Measurements from ENCODE around the gene POLR3G.

POLR3G gene

DNA sequence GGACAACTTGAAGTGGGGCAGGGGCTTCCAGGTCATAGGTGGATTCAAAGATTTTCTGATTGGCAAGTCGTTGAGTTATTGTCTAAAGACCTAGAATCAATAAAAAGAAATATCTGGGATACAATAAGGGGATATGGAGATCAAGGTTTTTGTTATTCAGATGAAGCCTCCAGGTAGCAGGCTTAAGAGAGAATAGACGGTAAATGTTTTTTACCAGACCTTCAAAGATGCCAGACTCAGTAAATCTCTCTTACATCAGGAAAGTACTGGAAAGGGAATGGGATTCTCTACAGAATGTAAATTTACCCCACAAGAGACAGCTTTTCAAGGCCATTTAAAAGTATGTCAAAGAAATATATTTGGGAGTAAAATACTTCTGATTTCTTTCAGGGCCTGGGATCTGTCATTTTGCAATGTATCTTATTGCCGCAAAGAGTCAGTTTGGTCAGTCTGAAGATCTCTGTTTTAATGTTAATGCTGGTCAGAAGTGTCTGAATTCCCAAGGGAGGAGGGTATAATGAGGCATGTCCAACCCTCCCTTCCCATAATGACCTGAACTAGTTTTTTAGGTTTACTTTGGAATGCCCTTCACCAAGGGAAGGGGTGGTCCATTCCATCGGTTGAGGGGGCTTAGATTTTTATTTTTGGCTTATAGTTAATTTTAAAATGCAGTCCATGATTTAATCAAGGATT is 68.3 kb downstream of the POLR3G start:
- H3K4me1 ChIP-seq (ENCODE audit: insufficient read depth, low read length): peaks cover 30% of the 10 kb centered on the region; the same call in 1 of the 2 replicates
- H3K36me3 ChIP-seq (ENCODE audit: insufficient read depth, low read depth, low read length): no peaks in the 10 kb centered on the region
- peak overlapping the region; percentile 37 for H3K4me3 ChIP-seq (ENCODE audit: low read length)
- H3K9ac ChIP-seq (ENCODE audit: low read depth, low read length): no peak overlapping the region
- H3K27me3 ChIP-seq (ENCODE audit: insufficient read depth, low read length): no peaks in the 10 kb centered on the region
- peak overlapping the region; percentile 62 for H3K27ac ChIP-seq (ENCODE audit: low read length)
- H3K9me3 ChIP-seq (ENCODE audit: insufficient read depth, low read depth, low read length): no peaks in the 10 kb centered on the region

DNA sequence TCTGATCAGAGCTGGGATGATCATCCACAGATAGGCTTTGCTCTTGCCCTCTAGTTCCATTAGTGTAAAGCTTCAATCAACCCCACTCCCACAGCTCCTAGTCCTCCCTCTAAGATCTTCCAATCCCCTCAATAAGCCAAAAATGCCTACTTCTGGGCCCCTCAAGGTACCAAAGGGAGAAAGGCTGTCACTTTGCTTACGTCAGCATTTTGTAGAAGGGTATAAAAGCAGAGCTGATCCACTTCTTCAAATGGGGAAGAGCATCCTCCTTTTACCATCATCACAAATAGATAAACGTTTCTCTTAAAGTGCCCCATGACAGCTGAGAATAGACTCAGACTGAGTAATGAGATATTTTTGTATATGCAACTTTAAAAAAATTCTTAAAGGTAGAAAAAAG is 70.8 kb downstream of the POLR3G start:
- Histone ChIP-seq H3K9me3 (ENCODE audit: insufficient read depth, low read depth, low read length) (no peaks in the 10 kb centered on the region), H3K27ac (ENCODE audit: low read length) (no peak overlapping the region), H3K36me3 (ENCODE audit: insufficient read depth, low read depth, low read length) (no peaks in the 10 kb centered on the region), H3K9ac (ENCODE audit: low read depth, low read length) (no peak overlapping the region), H3K4me1 (ENCODE audit: insufficient read depth, low read length) (peaks cover 30% of the 10 kb centered on the region; the same call in 1 of the 2 replicates), H3K4me3 (ENCODE audit: low read length) (no peak overlapping the region), H3K27me3 (ENCODE audit: insufficient read depth, low read length) (no peaks in the 10 kb centered on the region)

DNA sequence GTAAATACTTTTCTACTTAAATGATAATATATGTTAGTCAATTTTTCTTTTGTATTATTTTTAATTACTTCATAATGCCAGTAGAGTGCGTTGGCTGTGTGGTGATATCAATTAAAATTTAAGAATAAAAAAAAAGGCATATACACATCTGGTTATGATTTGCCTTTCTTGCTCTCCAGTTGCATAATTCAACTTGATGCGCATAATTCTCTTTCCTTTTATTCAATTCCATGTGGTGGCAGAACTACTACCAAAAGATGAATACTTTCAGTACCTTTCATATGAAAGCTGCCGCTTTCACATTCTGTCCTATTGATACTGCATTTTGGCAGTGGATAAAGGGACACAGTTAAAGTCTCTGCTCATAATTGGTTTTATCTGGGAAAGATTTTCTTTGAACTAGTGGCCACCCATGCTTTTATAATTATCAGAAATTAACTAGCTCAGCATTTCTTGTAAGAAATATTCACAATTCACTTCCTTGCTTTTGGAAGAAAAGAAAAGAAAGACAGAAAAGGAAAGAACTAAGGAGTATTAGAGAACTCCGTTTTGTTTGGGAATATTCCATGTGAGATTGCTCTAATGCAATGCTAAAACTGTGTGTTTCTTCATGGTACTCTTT is 71.7 kb downstream of the POLR3G start:
- H3K27ac ChIP-seq (ENCODE audit: low read length): no peak overlapping the region
- H3K9ac ChIP-seq (ENCODE audit: low read depth, low read length): no peak overlapping the region
- peaks cover 30% of the 10 kb centered on the region; the same call in 1 of the 2 replicates for H3K4me1 ChIP-seq (ENCODE audit: insufficient read depth, low read length)
- H3K4me3 ChIP-seq (ENCODE audit: low read length): no peak overlapping the region
- H3K36me3 ChIP-seq (ENCODE audit: insufficient read depth, low read depth, low read length): no peaks in the 10 kb centered on the region
- H3K27me3 ChIP-seq (ENCODE audit: insufficient read depth, low read length): no peaks in the 10 kb centered on the region
- H3K9me3 ChIP-seq (ENCODE audit: insufficient read depth, low read depth, low read length): no peaks in the 10 kb centered on the region

DNA sequence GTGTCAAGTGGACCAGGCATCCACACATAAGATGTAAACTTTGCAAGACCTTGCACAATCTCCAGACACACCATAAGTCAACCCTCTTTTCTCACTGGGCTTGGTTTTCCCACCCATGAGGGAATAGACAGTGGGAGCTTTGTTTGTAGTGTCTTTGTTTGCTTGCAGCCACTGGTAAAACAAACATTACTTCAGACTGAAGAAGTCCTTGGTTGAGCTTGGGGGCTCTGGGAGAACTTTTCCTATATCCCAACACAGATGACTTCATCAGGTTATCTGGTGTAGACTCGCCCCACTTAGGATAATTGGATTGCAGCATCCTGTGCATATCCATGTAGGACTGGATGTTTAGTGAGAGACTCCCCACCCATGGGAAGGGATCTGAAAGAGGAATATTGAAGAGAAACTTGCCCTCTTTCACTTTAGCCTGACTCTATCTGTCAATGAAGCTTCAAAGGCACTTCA is 72.4 kb downstream of the POLR3G start:
- H3K27me3 ChIP-seq (ENCODE audit: insufficient read depth, low read length): no peaks in the 10 kb centered on the region
- no peak overlapping the region for H3K4me3 ChIP-seq (ENCODE audit: low read length)
- H3K9me3 ChIP-seq (ENCODE audit: insufficient read depth, low read depth, low read length): no peaks in the 10 kb centered on the region
- no peak overlapping the region for H3K9ac ChIP-seq (ENCODE audit: low read depth, low read length)
- no peaks in the 10 kb centered on the region for H3K36me3 ChIP-seq (ENCODE audit: insufficient read depth, low read depth, low read length)
- peaks cover 30% of the 10 kb centered on the region; the same call in 1 of the 2 replicates for H3K4me1 ChIP-seq (ENCODE audit: insufficient read depth, low read length)
- H3K27ac ChIP-seq (ENCODE audit: low read length): no peak overlapping the region

DNA sequence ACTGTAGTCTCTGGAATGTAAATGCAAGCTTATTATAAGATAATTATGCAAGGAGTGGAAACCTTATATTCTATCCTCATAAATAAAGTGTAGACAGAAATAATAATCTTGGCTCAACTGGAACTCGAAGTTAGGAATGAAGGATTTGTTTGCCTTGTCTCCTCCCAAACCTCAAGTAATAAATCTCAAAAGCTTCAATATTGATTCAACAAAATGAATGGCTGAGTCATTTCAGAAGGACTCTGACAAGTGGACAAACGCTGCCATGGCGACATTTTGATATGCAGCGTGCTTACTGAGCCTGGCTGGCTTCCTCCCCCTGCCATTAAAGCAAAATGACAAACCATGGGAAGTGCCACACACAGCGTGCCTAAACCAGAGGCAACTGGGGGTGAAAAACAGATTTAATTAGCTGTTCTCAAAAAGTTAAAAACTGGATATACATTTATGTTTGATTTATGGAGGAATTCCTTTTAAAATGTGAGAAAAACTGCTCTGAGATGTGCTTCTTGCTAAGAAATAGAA is 73.5 kb downstream of the POLR3G start:
- H3K27me3 ChIP-seq (ENCODE audit: insufficient read depth, low read length): no peaks in the 10 kb centered on the region
- H3K4me1 ChIP-seq (ENCODE audit: insufficient read depth, low read length): peaks cover 24% of the 10 kb centered on the region; the same call in 1 of the 2 replicates
- H3K4me3 ChIP-seq (ENCODE audit: low read length): no peak overlapping the region
- H3K36me3 ChIP-seq (ENCODE audit: insufficient read depth, low read depth, low read length): no peaks in the 10 kb centered on the region
- H3K9me3 ChIP-seq (ENCODE audit: insufficient read depth, low read depth, low read length): no peaks in the 10 kb centered on the region
- no peak overlapping the region for H3K27ac ChIP-seq (ENCODE audit: low read length)
- no peak overlapping the region for H3K9ac ChIP-seq (ENCODE audit: low read depth, low read length)

DNA sequence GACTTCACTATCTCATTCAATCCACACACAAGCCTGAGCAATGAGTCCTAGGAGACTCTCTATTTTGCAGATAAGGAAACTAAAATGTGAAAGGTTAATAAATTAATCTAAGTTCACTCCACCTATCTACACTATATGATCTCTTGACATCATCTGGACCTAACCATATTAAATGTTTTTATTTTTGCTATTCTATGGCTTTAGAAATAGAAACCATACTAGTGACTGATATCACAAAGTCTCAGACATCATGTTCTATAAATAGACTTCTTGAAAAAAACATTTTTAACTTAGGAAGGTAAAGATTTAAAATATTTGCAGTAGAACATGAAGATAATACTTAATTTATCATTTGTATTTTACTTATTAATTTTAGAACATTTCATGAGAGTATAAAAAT is 74.6 kb downstream of the POLR3G start:
- no peak overlapping the region for H3K9ac ChIP-seq (ENCODE audit: low read depth, low read length)
- no peak overlapping the region for H3K4me3 ChIP-seq (ENCODE audit: low read length)
- no peaks in the 10 kb centered on the region for H3K9me3 ChIP-seq (ENCODE audit: insufficient read depth, low read depth, low read length)
- H3K27ac ChIP-seq (ENCODE audit: low read length): no peak overlapping the region
- peaks cover 25% of the 10 kb centered on the region for H3K4me1 ChIP-seq (ENCODE audit: insufficient read depth, low read length)
- H3K27me3 ChIP-seq (ENCODE audit: insufficient read depth, low read length): no peaks in the 10 kb centered on the region
- H3K36me3 ChIP-seq (ENCODE audit: insufficient read depth, low read depth, low read length): no peaks in the 10 kb centered on the region

DNA sequence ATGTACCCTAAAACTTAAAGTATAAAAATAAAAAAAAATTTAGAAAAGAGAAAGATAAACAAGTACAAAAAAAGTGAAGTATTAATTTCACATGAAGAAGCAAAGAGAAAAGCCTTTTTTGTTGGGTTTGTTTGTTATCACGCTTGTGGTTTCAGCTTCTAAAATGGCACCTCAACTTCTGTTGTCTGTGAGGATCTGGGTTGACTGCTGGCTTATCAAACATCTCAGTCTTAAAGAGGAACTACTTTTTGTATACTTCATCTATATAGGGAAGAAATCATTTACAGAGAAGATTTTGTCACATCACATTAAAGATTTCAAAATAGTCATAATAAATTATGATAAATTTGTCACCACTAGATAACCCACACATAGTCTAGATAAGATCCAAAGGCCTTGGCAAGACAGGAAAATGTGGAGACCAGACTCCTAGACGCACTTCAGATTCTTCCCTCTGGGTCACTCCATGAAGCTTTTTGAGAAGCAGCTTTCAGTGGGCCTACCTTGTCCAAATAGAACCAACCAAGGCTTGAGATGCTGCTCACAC is 75.1 kb downstream of the POLR3G start:
- no peak overlapping the region for H3K9ac ChIP-seq (ENCODE audit: low read depth, low read length)
- H3K27me3 ChIP-seq (ENCODE audit: insufficient read depth, low read length): no peaks in the 10 kb centered on the region
- H3K4me1 ChIP-seq (ENCODE audit: insufficient read depth, low read length): peaks cover 31% of the 10 kb centered on the region
- no peak overlapping the region for H3K4me3 ChIP-seq (ENCODE audit: low read length)
- no peak overlapping the region for H3K27ac ChIP-seq (ENCODE audit: low read length)
- H3K36me3 ChIP-seq (ENCODE audit: insufficient read depth, low read depth, low read length): no peaks in the 10 kb centered on the region
- H3K9me3 ChIP-seq (ENCODE audit: insufficient read depth, low read depth, low read length): no peaks in the 10 kb centered on the region

DNA sequence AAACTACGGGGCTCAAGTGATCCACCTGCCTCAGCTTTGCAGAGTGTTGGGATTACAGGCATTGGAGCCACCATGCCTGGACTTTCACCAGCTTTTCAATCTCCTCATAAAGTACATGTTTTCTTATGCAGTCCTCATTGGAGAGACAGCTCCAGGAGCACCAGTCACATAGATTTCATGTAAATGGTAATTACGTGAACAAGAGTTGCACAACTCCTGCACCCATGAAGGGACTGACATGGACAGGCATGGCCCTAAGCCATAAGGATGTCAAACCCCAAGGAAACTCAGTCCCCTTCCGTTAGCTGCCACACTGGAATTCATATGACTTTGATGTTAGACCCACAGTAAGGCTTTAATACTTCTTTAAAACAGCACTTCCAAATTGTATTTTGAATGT is 76.3 kb downstream of the POLR3G start:
- H3K27ac ChIP-seq (ENCODE audit: low read length): no peak overlapping the region
- peaks cover 42% of the 10 kb centered on the region for H3K4me1 ChIP-seq (ENCODE audit: insufficient read depth, low read length)
- H3K36me3 ChIP-seq (ENCODE audit: insufficient read depth, low read depth, low read length): no peaks in the 10 kb centered on the region
- no peaks in the 10 kb centered on the region for H3K27me3 ChIP-seq (ENCODE audit: insufficient read depth, low read length)
- no peak overlapping the region for H3K9ac ChIP-seq (ENCODE audit: low read depth, low read length)
- H3K9me3 ChIP-seq (ENCODE audit: insufficient read depth, low read depth, low read length): no peaks in the 10 kb centered on the region
- no peak overlapping the region for H3K4me3 ChIP-seq (ENCODE audit: low read length)

DNA sequence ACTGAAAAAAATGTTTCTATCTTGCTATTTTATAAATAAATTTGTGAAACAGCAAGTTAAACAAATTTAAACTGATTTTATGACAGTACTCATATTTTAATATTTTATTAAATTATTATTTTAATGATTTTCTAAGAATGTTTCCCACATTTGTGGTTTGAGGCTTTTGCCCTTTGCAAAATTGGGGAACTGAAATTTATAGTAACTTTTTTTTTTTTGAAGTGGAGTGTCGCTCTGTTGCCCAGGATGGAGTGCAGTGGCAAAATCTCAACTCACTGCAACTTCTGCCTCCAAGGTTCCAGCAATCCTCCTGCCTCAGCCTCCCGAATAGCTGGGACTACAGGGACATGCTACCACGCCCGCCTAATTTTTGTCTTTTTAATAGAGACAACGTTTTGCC is 76.7 kb downstream of the POLR3G start:
- no peak overlapping the region for H3K4me3 ChIP-seq (ENCODE audit: low read length)
- H3K9me3 ChIP-seq (ENCODE audit: insufficient read depth, low read depth, low read length): no peaks in the 10 kb centered on the region
- peaks cover 44% of the 10 kb centered on the region for H3K4me1 ChIP-seq (ENCODE audit: insufficient read depth, low read length)
- H3K27me3 ChIP-seq (ENCODE audit: insufficient read depth, low read length): no peaks in the 10 kb centered on the region
- H3K27ac ChIP-seq (ENCODE audit: low read length): no peak overlapping the region
- H3K9ac ChIP-seq (ENCODE audit: low read depth, low read length): no peak overlapping the region
- H3K36me3 ChIP-seq (ENCODE audit: insufficient read depth, low read depth, low read length): no peaks in the 10 kb centered on the region

DNA sequence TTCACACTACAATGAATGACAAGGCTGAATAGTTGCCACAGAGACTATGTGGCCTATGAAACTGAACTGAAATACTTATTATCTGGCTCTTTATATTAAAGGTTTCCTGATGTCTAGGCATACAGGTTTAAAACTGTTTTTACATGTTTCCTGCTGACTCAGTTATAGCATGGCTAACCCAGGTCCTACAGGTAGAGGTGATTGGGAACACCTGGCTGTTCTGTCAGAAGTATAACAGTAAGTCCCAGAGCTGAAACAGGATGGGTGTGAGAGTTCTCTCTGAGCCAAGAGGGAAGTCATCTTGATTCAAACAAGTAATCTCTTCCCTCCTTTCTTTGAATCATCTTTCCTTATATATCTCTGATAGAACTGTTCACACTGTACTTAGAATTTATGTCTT is 79.0 kb downstream of the POLR3G start:
- Histone ChIP-seq H3K4me3 (ENCODE audit: low read length) (peak overlapping the region; percentile 19), H3K27ac (ENCODE audit: low read length) (no peak overlapping the region), H3K27me3 (ENCODE audit: insufficient read depth, low read length) (no peaks in the 10 kb centered on the region), H3K9ac (ENCODE audit: low read depth, low read length) (peak overlapping the region; percentile 18; the same call in 1 of the 2 replicates), H3K36me3 (ENCODE audit: insufficient read depth, low read depth, low read length) (no peaks in the 10 kb centered on the region), H3K9me3 (ENCODE audit: insufficient read depth, low read depth, low read length) (no peaks in the 10 kb centered on the region), H3K4me1 (ENCODE audit: insufficient read depth, low read length) (peaks cover 44% of the 10 kb centered on the region)

DNA sequence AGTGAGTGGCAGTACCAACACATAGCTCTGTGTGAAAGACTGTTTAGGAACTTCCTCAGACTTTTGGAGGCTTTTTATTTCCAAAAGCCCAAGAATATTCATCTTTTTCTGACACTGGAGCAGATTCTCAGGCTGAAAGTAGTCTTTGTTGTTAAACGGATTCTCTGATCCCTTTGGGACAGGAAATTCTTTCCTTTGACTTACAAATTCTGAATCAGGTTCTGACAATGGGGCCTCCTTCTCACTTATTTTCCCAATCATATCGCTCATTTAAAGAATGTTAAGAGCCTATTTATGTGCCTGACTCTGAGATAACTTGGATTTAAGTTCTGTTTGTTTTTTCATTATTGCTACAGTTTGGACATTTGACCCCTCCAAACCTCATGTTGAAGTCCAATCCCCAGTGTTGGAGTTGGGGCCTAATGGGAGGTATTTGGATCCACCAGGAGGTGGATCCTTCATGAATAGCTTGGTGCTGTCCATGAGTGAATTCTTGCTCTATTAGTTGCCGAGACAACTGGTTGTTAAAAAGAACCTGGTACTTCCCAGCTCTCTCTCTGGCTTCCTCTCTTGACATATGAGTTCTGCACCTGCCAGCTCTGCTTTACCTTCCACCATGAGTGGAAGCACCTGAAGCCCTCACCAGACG is 79.8 kb downstream of the POLR3G start:
- H3K36me3 ChIP-seq (ENCODE audit: insufficient read depth, low read depth, low read length): no peaks in the 10 kb centered on the region
- H3K9me3 ChIP-seq (ENCODE audit: insufficient read depth, low read depth, low read length): no peaks in the 10 kb centered on the region
- H3K4me3 ChIP-seq (ENCODE audit: low read length): peak overlapping the region; percentile 19; the same call in 1 of the 2 replicates
- H3K9ac ChIP-seq (ENCODE audit: low read depth, low read length): peak overlapping the region; percentile 18; the same call in 1 of the 2 replicates
- H3K27me3 ChIP-seq (ENCODE audit: insufficient read depth, low read length): no peaks in the 10 kb centered on the region
- H3K4me1 ChIP-seq (ENCODE audit: insufficient read depth, low read length): peaks cover 44% of the 10 kb centered on the region
- H3K27ac ChIP-seq (ENCODE audit: low read length): no peak overlapping the region

Data from iPS-20b (cell line).